Activated CD4-positive, alpha-beta memory T cell treated with anti-CD3 and anti-CD28 coated beads, Interleukin-2, amount 10 ng/mL, durations not matched to agents 7 days and 5 days (primary cell): ENCODE data around the gene PSMC4. TPM values are rescaled to one million over a fixed set of nuclear protein-coding genes. Genes with fewer than 3 reads are reported as not detected.

Experiments
- CTCF ChIA-PET: fragments of 350-600 bp; sonication (Branson Sonifier 250); formaldehyde crosslinking; loops from one replicate; lab custom pipeline; 2021; ENCODE audit warnings: antibody characterized with exemption, inconsistent platforms; lab: Charles Lee
- POLR2A ChIA-PET: fragments of 350-600 bp; sonication (Branson Sonifier 250); formaldehyde crosslinking; loops from one replicate; lab custom pipeline; 2021; ENCODE audit warnings: antibody characterized with exemption; lab: Charles Lee
- DNase-seq: peaks from one replicate; pipeline ENCODE4 v3.0.0-alpha.2; 2020
- H3K27ac Mint-ChIP-seq: one replicate; pipeline ENCODE4 v1.8.0; 2021; ENCODE audit warnings: mild to moderate bottlenecking, mixed read lengths
- H3K27me3 Mint-ChIP-seq: one replicate; pipeline ENCODE4 v1.8.0; 2021; ENCODE audit warnings: mixed read lengths
- H3K36me3 Mint-ChIP-seq: one replicate; pipeline ENCODE4 v1.8.0; 2021; ENCODE audit warnings: low read depth, mixed read lengths
- H3K4me1 Mint-ChIP-seq: one replicate; pipeline ENCODE4 v1.8.0; 2021; ENCODE audit warnings: mixed read lengths
- H3K4me3 Mint-ChIP-seq: one replicate; pipeline ENCODE4 v1.8.0; 2021; ENCODE audit warnings: mild to moderate bottlenecking, mixed read lengths
- H3K9me3 Mint-ChIP-seq: one replicate; pipeline ENCODE4 v1.8.0; 2021; ENCODE audit warnings: mixed read lengths
- total RNA-seq, 2 experiments: library from RNA; stranded (reverse); gene quantifications; one replicate each; pipeline ENCODE4 v1.2.3, GENCODE V29; 2021

The PSMC4 gene
- total RNA-seq, 2 experiments from 2014 or later, result 96.4 to 97.6 TPM

- Mint-ChIP-seq H3K36me3 (peaks cover 42% of the 10 kb centered on the region), H3K4me1 (peaks cover 36% of the 10 kb centered on the region), H3K9me3 (peaks cover 19% of the 10 kb centered on the region), H3K27ac (peak overlapping the region; percentile 94), H3K4me3 (peak overlapping the region; percentile 99), H3K27me3 (no peaks in the 10 kb centered on the region)
- POLR2A ChIA-PET, result interaction anchor here (1.0 to 2.7 kb wide), 17 partner anchors 9 to 352 kb away, joined by 3 to 54 read pairs (median 5); partner anchors contain the start of genes C19orf47, FBL, PLD3 and PSMC4
- CTCF ChIA-PET, result interaction anchor here (0.9 to 2.4 kb wide), 3 partner anchors 14 to 94 kb away, joined by 4 to 32 read pairs (median 4); partner anchors contain the start of genes PSMC4 and ZNF780A
- peak; percentile 58 for DNase-seq
Observed at GRCh38 chr19:39996218-39996810, 25.3 kb downstream of the PSMC4 start.

GRCh38 chr19:39996811-39997637, 26.1 kb downstream of the PSMC4 start, which contains the start of gene ZNF546:
ZNF546 (plus strand) TSS chr19:39997060; CDS start chr19:39998327, 1,267 bp downstream.
- peak within 1 kb of the TSS; percentile 94 for H3K27ac Mint-ChIP-seq
- DNase-seq, result peak; percentile 94
- H3K4me3 Mint-ChIP-seq, result peak within 1 kb of the TSS; percentile 99
- H3K36me3 Mint-ChIP-seq, result peaks cover 42% of the 10 kb centered on the region
- CTCF ChIA-PET, result interaction anchor here (0.9 to 2.4 kb wide), 4 partner anchors 13 to 153 kb away, joined by 3 to 32 read pairs (median 4); partner anchors contain the start of genes PSMC4 and ZNF780A
- no peaks in the 10 kb centered on the region for H3K27me3 Mint-ChIP-seq
- POLR2A ChIA-PET, result interaction anchor here (0.6 to 2.7 kb wide), 19 partner anchors 9 to 351 kb away, joined by 3 to 54 read pairs (median 4); partner anchors contain the start of genes C19orf47, FBL, PLD3 and PSMC4
- H3K9me3 Mint-ChIP-seq, result peaks cover 19% of the 10 kb centered on the region
- peaks cover 36% of the 10 kb centered on the region for H3K4me1 Mint-ChIP-seq

GRCh38 chr19:39997638-39998216, 26.8 kb downstream of the PSMC4 start:
- Mint-ChIP-seq H3K36me3 (peaks cover 38% of the 10 kb centered on the region), H3K27ac (peak overlapping the region; percentile 94), H3K4me3 (peak overlapping the region; percentile 99), H3K4me1 (peaks cover 36% of the 10 kb centered on the region), H3K27me3 (no peaks in the 10 kb centered on the region), H3K9me3 (peaks cover 13% of the 10 kb centered on the region)
- ChIA-PET POLR2A (interaction anchor here (0.6 to 2.7 kb wide), 12 partner anchors 8 to 173 kb away, joined by 3 to 54 read pairs (median 5); partner anchors contain the start of genes FBL, PSMC4, ZNF780A and ZNF780B), CTCF (interaction anchor here (1.0 to 2.4 kb wide), 2 partner anchors 28 to 154 kb away, joined by 3 to 32 read pairs; partner anchors contain the start of gene PSMC4)
- peak; percentile 28 for DNase-seq

GRCh38 chr19:39998501-39998900, 27.5 kb downstream of the PSMC4 start:
- peaks cover 31% of the 10 kb centered on the region for H3K36me3 Mint-ChIP-seq
- POLR2A ChIA-PET, result no interaction called here
- no peak for DNase-seq
- H3K9me3 Mint-ChIP-seq, result peaks cover 6% of the 10 kb centered on the region
- peaks cover 32% of the 10 kb centered on the region for H3K4me1 Mint-ChIP-seq
- H3K27ac Mint-ChIP-seq, result no peak overlapping the region
- CTCF ChIA-PET, result no interaction called here
- no peaks in the 10 kb centered on the region for H3K27me3 Mint-ChIP-seq
- H3K4me3 Mint-ChIP-seq, result peak overlapping the region; percentile 99

- Mint-ChIP-seq H3K27me3 (no peaks in the 10 kb centered on the region), H3K27ac (no peak overlapping the region), H3K4me3 (no peak overlapping the region), H3K4me1 (no peaks in the 10 kb centered on the region), H3K9me3 (peaks cover 20% of the 10 kb centered on the region), H3K36me3 (peaks cover 54% of the 10 kb centered on the region)
- no peak for DNase-seq
- ChIA-PET POLR2A (interaction anchor here (1.0 kb wide), 1 partner anchor 8 kb away, joined by 3 read pairs; the partner anchor contains the start of gene ZNF546), CTCF (no interaction called here)
Observed at GRCh38 chr19:40005691-40006272, 34.8 kb downstream of the PSMC4 start.

GRCh38 chr19:40006273-40006691, 35.3 kb downstream of the PSMC4 start:
- no peak for DNase-seq
- ChIA-PET POLR2A (interaction anchor here (1.0 kb wide), 1 partner anchor 9 kb away, joined by 3 read pairs; the partner anchor contains the start of gene ZNF546), CTCF (no interaction called here)
- H3K4me3 Mint-ChIP-seq, result no peak overlapping the region
- no peak overlapping the region for H3K27ac Mint-ChIP-seq
- H3K27me3 Mint-ChIP-seq, result no peaks in the 10 kb centered on the region
- peaks cover 57% of the 10 kb centered on the region for H3K36me3 Mint-ChIP-seq
- H3K4me1 Mint-ChIP-seq, result no peaks in the 10 kb centered on the region
- H3K9me3 Mint-ChIP-seq, result peaks cover 20% of the 10 kb centered on the region

- no peak overlapping the region for H3K4me3 Mint-ChIP-seq
- no peaks in the 10 kb centered on the region for H3K27me3 Mint-ChIP-seq
- POLR2A ChIA-PET, result no interaction called here
- no peak for DNase-seq
- H3K9me3 Mint-ChIP-seq, result peaks cover 46% of the 10 kb centered on the region
- H3K4me1 Mint-ChIP-seq, result no peaks in the 10 kb centered on the region
- no peak overlapping the region for H3K27ac Mint-ChIP-seq
- H3K36me3 Mint-ChIP-seq, result peaks cover 85% of the 10 kb centered on the region
- CTCF ChIA-PET, result interaction anchor here (1.1 kb wide), 1 partner anchor 13 kb away, joined by 4 read pairs; the partner anchor contains the start of gene ZNF546
Observed at GRCh38 chr19:40009674-40010073, 38.7 kb downstream of the PSMC4 start.

GRCh38 chr19:40013991-40014390, 43.0 kb downstream of the PSMC4 start:
- Mint-ChIP-seq H3K9me3 (peaks cover 65% of the 10 kb centered on the region), H3K36me3 (peaks cover 62% of the 10 kb centered on the region), H3K27me3 (no peaks in the 10 kb centered on the region), H3K4me3 (no peak overlapping the region), H3K4me1 (no peaks in the 10 kb centered on the region), H3K27ac (no peak overlapping the region)
- DNase-seq, result no peak
- POLR2A ChIA-PET, result no interaction called here
- CTCF ChIA-PET, result no interaction called here

- CTCF ChIA-PET, result interaction anchor here (0.6 kb wide), 1 partner anchor 25 kb away, joined by 7 read pairs; no protein-coding TSS in a partner anchor
- POLR2A ChIA-PET, result no interaction called here
- no peaks in the 10 kb centered on the region for H3K27me3 Mint-ChIP-seq
- H3K36me3 Mint-ChIP-seq, result peaks cover 27% of the 10 kb centered on the region
- H3K9me3 Mint-ChIP-seq, result peaks cover 70% of the 10 kb centered on the region
- no peak overlapping the region for H3K27ac Mint-ChIP-seq
- DNase-seq, result no peak
- no peaks in the 10 kb centered on the region for H3K4me1 Mint-ChIP-seq
- H3K4me3 Mint-ChIP-seq, result no peak overlapping the region
Observed at GRCh38 chr19:40023969-40024368, 53.0 kb downstream of the PSMC4 start.

- Mint-ChIP-seq H3K36me3 (peaks cover 25% of the 10 kb centered on the region), H3K4me1 (no peaks in the 10 kb centered on the region), H3K9me3 (peaks cover 67% of the 10 kb centered on the region), H3K27me3 (no peaks in the 10 kb centered on the region), H3K27ac (no peak overlapping the region), H3K4me3 (no peak overlapping the region)
- no peak for DNase-seq
- ChIA-PET CTCF (no interaction called here), POLR2A (interaction anchor here (1.4 kb wide), 1 partner anchor 29 kb away, joined by 4 read pairs; the partner anchor contains the start of gene ZNF546)
Observed at GRCh38 chr19:40025938-40026596, 55.1 kb downstream of the PSMC4 start.

- DNase-seq, result no peak
- POLR2A ChIA-PET, result no interaction called here
Observed at GRCh38 chr19:40026597-40026970, 55.6 kb downstream of the PSMC4 start.

More at GRCh38 chr19:40026597-40026970, 55.6 kb downstream of the PSMC4 start:
- Mint-ChIP-seq H3K36me3 (peaks cover 25% of the 10 kb centered on the region), H3K4me1 (no peaks in the 10 kb centered on the region), H3K9me3 (peaks cover 68% of the 10 kb centered on the region), H3K4me3 (no peak overlapping the region), H3K27ac (no peak overlapping the region), H3K27me3 (no peaks in the 10 kb centered on the region)
- CTCF ChIA-PET, result no interaction called here
